HG03521 (cell line): Measurements from ENCODE around the gene EPS15.
"Not testable (repeated sequence)": the region's sequence is repeated elsewhere in the genome, so short reads cannot be mapped to it uniquely, and the experiment has no call there.

ENCODE experiments used
- ATAC-seq: cut with Tn5 transposase; IDR thresholded peaks from one replicate; pipeline ENCODE4 v1.9.1; 2021; ENCODE audit warnings: mild to moderate bottlenecking, moderate library complexity; ENCODE audit not compliant: unreplicated experiment

EPS15 gene

DNA sequence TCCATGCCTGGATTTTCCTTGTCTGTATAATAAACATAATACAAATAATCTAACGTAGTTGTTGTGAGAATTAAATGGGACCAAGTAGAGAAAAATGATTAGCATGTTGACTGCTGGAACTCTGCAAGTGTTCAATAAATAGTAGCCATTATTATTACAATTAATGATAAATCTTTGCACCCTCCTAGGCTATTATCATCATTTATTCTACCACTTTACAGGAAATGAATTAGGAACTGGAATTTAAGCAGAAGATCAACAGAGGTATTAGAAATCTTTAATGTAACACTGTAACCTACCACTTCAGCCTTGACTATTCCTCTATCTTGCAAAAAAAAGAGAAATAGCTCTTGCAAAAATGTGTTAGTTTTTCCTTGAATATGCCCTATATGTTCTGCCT, 126.8 kb downstream of the EPS15 start:
- no peak for ATAC-seq

DNA sequence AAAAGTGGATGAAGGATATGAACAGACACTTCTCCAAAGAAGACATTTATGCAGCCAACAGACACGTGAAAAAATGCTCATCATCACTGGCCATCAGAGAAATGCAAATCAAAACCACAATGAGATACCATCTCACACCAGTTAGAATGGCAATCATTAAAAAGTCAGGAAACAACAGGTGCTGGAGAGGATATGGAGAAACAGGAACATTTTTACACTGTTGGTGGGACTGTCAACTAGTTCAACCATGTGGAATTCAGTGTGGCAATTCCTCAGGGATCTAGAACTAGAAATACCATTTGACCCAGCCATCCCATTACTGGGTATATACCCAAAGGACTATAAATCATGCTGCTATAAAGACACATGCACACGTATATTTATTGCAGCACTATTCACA, 128.4 kb downstream of the EPS15 start:
- not testable (repeated sequence) for ATAC-seq

DNA sequence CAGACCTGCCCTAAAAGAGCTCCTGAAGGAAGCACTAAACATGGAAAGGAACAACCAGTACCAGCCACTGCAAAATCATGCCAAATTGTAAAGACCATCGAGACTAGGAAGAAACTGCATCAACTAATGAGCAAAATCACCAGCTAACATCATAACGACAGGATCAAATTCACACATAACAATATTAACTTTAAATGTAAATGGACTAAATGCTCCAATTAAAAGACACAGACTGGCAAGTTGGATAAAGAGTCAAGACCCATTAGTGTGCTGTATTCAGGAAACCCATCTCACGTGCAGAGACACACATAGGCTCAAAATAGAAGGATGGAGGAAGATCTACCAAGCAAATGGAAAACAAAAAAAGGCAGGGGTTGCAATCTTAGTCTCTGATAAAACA, 131.8 kb downstream of the EPS15 start:
- not testable (repeated sequence) for ATAC-seq

DNA sequence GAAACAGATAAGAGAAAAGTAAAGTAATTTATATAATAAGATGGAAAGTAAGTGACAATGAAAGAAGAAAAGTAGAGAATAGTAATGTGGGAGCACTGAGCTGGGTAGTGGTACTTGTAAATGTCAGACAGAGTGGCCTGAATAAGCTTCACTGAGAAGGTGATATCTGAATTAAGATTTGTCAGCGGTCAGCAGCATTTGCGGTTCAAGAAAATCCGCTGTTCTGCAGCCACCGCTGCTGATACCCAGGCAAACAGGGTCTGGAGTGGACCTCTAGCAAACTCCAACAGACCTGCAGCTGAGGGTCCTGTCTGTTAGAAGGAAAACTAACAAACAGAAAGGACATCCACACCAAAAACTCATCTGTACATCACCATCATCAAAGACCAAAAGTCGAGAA, 132.8 kb downstream of the EPS15 start:
- ATAC-seq: not testable (repeated sequence)

DNA sequence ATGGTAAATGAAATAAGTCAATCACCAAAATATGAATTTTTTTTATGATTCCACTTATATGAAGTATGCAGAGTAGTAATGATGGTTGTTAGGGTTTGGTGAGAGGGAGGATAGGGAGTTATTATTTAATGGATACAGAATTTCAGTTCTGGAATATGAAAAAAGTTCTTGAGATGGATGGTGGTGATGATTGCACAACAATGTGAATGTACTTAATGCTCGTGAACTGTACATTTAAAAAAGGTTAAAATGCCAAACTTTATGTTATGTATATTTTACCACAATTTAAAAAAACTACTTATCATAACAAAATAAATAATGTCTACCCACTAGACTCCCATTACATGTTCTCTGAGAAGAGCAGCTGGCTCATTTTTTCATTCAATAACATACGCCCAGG, 133.3 kb downstream of the EPS15 start:
- no peak for ATAC-seq

DNA sequence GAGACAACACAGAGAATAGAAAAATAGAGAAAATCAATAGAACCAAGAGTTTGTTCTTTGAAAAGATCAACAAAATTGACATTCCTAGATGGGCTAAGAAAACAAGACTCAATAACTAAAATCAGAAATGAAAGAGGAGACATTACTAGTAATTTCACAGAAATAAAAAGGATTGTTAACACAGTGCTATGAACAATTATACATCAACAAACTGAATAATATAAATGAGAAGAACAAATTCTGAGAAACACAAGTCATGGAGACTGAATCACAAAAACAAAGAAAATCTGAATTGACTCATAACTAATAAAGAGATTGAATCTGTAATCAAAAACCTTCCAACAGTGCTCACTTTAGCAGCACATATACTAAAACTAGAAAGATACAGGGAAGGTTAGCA, 137.1 kb downstream of the EPS15 start:
- ATAC-seq: no peak

DNA sequence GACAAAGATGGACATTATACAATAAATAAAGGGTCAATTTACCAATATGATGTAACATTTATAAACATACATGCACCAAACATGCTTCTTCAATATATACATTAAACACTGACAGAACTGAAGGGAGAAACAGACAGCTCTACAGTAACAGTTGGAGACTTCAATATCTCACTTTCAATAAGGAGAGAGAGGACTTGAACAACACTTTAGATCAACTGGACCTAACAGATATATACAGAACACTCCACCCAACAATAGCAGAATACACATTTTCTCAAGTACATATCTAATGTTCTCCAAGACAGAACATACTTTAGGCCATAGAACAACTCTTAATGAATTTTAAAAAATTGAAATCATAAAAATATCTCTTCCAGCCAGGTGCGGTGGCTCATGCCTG, 138.1 kb downstream of the EPS15 start:
- no peak for ATAC-seq

DNA sequence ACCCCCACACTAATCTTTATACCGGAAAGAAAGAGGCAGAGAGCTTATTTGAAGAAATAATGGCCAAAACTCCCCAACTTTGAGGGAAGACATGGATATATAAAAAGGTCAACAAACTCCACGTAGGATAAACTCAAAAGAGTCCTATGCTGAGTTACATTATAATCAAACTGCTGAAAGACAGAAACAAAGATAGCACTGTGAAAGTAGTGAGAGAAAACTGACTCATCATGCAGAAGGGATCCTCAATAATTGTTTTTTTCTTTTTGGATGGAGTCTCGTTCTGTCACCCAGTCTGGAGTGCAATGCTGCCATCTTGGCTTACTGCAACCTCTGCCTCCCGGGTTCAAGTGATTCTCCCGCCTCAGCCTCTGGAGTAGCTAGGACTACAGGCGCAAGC, 140.2 kb downstream of the EPS15 start:
- no peak for ATAC-seq

DNA sequence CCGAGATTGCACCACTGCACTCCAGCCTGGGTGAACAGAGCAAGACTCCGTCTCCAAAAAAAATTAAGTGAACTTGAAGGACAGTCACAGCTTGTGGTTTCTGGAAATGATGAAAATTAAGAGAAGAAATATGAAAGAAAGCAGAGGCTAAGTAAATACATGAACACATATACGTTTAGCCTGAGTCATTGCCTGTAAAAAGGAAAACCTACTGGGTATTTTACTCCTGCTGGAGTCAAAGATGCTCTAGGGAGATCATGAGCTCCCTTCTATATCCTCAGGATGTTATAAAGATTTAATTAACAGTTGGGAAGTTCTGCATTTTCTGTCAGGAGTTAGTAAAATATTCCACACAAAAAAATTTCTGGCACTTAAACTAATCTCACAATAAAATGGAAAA, 145.2 kb downstream of the EPS15 start:
- no peak for ATAC-seq

DNA sequence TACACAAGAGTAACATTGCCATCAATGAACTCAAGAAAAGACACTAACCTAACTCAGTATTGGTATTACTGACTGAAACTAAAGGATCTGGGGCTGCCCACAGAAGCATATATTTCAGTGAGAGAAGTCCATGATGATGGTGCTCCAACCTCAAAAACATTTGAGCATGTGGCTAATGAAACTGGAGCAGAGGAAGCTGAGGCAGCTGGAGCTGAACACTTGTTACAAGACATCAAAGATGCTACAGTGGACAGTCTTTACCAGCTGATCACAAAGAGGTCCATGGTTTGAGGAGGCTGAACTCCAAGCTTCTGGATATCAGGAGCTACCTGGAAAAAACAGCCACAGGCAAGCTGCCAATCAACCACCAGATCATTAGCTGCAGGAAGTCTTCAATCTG, 146.5 kb downstream of the EPS15 start:
- ATAC-seq: no peak

DNA sequence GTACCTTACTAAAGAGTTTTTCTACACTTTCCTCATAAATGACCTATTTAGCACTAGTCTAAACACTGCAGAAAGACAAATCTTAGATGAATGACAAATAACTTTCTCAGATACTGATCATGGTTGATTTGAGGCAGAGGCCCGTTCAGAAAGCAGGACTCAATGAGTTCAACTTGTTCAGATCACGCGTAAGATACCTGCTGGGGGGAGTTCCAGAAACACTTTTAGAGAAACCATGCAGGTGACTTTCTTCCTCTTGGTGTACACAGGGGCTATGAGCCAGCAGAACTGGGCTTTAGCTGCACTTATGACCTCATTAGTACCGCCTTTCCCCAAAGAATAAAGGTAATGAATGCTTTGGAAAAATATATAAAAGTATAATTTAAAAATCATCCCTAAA, 149.9 kb downstream of the EPS15 start:
- ATAC-seq: no peak

DNA sequence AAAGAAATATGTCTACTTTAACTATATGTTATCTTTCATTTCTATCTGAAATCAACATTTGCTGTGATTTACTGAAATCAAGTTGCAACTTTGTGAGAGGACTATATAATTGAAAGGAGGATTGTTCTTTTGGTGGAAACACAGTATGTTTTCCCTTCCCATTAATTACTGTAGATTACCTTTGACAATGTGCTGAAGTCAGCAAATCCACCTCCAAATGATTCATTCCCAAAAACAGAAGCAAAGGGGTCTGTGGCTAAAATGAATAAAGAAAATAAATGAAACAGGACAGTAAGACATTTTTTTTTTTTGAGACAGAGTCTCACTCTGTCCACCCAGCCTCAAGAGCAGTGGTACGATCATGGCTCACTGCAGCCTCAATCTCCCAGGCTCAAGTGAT, 153.3 kb downstream of the EPS15 start:
- ATAC-seq: no peak

DNA sequence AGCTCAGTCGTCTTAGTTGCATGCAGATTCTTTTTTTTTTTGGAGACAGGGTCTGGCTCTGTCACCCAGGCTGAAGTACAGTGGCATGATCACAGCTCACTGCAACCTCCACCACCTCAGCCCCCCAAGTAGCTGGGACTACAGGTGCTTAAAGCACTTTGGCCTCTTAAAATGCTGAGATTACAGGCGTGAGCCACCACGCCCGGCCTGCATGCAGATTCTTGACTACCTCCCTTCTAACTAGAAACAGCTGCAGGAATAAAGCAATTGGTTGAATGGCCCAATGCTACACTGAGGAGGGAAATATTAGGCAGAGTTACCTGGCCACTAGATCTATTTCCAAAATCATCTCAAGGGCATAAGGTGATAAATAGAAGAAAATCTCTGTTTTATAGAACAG, 159.2 kb downstream of the EPS15 start:
- no peak for ATAC-seq

DNA sequence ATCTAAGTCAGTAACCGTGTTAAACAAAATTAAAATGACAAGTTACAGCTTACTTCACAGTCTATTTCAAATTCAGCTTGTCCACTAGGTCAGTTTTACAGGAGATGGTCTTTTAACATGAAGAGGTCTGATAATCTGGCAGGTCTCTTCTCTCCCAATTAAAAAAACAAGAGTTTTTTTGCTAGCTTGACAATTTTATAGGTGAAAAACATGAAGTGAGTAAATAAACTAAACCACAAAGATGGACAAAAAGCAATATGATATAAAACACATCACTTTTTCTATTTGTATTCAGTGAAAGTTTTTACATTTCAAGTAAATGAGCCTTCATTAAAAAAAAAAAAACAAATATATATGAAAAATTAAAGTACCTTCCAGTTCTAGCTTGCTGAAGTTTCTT, 163.7 kb downstream of the EPS15 start:
- no peak for ATAC-seq

DNA sequence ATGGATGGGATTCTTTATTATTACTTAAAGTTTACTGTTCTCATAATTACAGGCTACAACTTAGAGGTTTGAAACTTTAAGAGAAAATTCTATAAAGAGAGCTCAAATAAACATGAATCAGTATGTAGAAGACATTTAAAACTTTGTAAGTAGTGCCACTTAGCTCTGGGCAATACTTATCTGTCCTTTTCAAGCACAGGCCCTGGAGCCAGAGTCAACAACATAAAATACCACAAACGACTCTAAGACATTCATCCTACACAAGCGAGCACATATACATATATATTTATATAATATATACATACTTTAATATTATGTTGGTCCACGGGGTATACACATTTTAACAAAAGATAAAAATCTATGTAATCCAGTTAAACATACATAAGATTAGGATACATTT, 164.7 kb downstream of the EPS15 start:
- no peak for ATAC-seq

DNA sequence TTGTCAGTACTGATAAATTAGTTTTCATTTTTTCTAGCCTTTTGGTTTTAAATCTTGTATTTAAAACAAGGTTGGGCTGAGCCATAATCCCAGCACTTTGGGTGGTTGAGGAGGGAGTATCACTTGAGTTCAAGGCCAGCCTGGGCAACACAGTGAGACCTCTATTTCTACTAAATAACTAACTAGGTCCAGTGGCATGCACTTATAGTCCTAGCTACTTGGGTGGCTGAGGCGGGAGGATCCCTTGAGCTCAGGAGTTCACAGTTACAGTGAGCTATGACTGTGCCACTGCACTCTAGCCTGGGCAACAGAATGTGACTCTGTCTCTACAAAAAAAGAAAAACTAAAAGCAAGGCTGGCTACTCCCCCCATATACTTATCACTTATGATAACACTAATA, 167.2 kb downstream of the EPS15 start:
- ATAC-seq: no peak

DNA sequence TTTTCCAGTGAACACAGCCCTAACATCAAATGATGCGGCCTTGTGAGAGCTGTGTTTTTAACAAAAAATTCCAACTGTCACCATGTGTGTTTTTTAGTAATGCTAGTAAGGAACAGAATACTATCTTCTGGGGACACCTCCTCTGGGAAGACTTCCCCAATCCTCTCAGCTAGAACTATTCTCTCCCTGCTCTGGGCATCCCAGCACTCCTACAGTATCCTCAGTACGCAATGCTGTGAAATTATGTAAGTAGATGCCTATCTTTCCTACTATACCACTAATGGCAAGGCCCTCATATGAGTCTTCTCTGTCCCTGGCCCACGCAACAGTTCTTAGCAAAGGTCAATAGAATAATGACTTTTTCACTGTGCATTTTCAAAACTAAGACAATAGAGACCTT, 169.2 kb downstream of the EPS15 start:
- ATAC-seq: no peak

DNA sequence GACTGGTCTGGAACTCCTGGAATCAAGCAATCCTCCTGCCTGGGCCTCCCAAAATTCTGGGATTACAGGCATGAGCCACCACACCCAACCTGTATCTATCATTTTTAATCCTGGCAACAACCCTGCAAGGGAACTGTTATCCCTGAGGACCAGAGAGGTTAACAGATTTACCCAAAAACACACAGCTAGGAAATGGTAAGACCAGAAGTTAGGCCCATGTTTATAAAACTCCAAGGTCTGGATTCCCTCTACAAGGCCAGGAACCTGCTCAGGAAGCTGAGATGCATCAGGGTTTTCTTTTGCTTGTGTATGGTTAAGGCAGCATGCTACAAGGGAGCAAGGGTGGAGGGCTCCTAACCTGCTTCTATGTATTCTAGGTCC, 170.9 kb downstream of the EPS15 start:
- no peak for ATAC-seq

DNA sequence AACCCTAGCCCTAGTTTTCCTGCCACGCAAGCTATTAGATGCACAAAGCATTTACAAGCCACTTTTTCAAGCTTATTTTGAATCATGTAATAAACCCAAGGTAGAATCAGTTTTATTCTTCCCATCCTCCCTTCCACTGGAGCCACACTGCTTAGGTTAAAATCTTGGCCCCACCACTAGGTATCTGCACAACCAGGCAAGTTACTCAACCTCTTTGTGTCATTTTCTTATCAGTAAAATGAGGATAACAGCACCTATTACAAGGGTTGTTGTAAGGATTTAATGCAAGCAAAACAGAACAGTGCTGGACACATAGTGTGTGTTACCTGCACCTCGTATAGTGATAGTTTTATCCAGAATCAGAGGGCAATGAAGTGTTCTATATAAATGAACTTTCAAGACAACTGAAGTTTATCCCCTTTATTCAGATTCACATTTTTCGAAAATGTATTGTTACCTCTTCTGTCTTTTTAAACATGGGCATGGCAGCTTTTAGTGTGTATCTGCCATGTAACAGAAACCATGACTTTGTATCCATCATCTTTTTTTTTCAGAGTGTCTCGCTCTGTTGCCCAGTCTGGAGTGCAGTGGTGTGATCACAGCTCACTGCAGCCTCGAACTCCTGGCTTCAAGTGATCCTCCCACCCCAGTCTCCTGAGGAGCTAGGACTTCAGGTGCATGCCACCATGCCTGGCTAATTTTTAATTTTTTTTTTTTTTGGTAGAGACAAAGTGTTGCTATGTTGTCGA, 171.5 kb downstream of the EPS15 start:
- ATAC-seq: no peak

DNA sequence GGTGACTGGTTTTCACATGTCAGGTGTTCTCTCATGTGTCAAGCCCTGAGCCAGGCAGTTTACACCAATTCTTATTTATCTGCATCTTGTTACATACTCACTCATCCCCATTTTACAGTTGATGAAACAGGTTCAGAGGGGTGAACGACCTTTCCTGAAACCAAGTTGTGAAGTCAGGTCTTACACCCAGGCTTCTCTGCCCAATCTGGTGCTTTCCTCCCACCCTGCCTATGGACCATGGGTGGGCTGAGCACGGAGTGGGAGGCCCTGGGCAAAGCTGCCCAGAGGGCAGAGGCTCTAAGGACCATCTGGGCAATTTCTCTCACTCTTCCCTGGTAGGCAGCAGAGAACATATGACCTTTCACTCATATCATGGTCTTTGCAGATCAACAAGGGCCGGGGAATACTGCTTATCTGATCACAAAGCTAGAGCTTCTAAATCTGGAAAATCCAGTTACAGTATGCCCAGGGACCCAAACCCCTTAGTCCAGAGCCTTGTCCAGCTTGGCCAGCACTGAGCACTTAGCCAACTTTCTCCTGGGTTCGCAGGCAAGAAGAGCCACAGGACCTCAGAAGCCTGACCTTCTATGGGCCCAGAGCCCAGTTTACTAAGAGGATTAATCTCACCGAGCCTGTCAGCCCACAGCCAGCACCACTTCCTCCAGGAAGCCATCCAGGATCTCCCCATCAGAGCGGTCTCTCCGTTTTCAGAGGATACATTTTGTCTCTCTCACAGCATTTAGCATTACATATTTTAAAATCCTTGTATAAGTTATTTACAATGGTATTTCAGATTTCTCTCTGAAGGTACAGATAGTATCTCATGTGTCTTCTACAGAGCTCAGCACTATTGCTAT, 172.8 kb downstream of the EPS15 start:
- no peak for ATAC-seq

DNA sequence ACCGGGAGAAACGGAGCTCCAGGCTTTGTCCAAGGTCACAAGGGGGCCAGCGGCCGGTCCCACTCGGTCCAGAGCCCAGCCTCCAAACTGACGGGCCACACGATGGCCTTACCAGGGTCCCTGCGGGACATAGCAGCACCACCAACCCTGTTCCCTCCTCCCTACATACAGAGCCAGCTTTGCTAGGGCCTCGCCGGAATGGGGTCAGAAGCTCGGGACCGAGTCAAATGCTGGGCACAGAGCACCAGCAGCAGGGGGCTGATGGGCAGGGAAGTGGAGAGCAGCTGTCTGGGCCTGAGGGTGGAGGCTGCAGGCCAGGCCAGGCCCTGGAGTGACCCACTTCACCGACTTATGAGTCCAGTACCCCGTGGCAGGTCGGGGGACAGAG, 173.8 kb downstream of the EPS15 start:
- no peak for ATAC-seq

DNA sequence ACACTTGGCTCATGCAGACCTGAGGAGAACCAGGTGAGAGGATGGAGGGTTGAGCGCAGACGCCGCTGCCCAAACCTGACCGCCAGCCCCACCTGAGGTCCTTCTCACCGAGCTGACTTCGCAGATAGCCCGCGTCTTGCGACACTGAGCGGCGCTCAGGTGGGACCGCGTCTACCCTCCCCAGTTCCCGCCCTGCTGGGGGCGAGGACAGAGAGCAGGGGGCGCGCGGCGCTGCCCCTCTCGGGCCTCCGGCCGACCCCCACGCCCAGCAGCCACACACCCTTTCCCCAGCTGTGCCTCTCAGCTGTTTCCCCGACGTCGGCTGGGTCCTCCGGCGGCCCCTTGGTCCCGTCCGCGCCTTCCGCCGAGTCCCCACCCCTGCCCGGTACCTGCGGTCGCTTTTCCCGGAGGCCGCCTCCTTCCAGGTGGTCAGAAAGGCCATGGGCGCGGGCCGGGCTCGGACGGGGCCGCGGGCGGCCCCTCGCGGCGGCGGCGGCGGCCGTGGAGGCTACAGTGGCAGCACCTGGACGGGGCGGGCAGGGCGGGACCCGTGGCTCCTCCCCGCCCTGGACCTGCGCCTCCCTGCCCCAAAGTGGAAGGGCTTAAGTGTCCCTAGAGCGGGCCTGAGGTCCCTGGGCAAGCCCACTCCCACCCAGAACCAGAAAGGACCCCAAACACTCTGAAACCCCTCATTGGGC, 174.3 kb downstream of the EPS15 start:
- ATAC-seq: no peak
